ENCODE data around the gene SLC20A1. TPM values are rescaled to one million over a fixed set of nuclear protein-coding genes. Genes with fewer than 3 reads are reported as not detected.
A peak's percentile ranks its signal among the peaks of the same experiment; 100 is the strongest.

SLC20A1 gene
- total RNA-seq, 1 experiment from 2014 or later: 99.9 TPM

GRCh38 chr2:112639936-112640335 is 5.8 kb upstream of the SLC20A1 start:
- POLR2A ChIA-PET (ENCODE audit: unreplicated experiment): no interaction called here
- no peaks in the 10 kb centered on the region for H3K9me2 ChIP-seq (ENCODE audit: insufficient read depth)
- no peaks in the 10 kb centered on the region for H3K36me3 ChIP-seq (ENCODE audit: low read depth)
- no peak overlapping the region; the same call in 1 of the 2 replicates for H2AFZ ChIP-seq
- H3K27me3 ChIP-seq (ENCODE audit: insufficient read depth, low read depth): no peaks in the 10 kb centered on the region
- CTCF ChIA-PET: no interaction called here
- peak overlapping the region; percentile 98 for H3K4me2 ChIP-seq
- DNase-seq: no peak
- H3K9me3 ChIP-seq (ENCODE audit: insufficient read depth, low read depth): no peaks in the 10 kb centered on the region
- TF ChIP-seq, protein P1, sequence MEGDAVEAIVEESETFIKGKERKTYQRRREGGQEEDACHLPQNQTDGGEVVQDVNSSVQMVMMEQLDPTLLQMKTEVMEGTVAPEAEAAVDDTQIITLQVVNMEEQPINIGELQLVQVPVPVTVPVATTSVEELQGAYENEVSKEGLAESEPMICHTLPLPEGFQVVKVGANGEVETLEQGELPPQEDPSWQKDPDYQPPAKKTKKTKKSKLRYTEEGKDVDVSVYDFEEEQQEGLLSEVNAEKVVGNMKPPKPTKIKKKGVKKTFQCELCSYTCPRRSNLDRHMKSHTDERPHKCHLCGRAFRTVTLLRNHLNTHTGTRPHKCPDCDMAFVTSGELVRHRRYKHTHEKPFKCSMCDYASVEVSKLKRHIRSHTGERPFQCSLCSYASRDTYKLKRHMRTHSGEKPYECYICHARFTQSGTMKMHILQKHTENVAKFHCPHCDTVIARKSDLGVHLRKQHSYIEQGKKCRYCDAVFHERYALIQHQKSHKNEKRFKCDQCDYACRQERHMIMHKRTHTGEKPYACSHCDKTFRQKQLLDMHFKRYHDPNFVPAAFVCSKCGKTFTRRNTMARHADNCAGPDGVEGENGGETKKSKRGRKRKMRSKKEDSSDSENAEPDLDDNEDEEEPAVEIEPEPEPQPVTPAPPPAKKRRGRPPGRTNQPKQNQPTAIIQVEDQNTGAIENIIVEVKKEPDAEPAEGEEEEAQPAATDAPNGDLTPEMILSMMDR (conservative IDR thresholded peaks at IDR 0.05): no peak
- no peak for TF ChIP-seq EZH2 (IDR thresholded peaks at IDR 0.05; ENCODE audit: low read depth)
- peak overlapping the region; percentile 24; the same call in 1 of the 2 replicates for H3K4me3 ChIP-seq
- no TSS peak for BruUV-seq (replicated peaks)
- intact Hi-C loops (cut with micrococcal nuclease; ENCODE audit: unreplicated experiment): loop anchor here (1.0 to 10.0 kb wide), 3 partner anchors 9 to 647 kb away; no protein-coding TSS in a partner anchor
- H4K20me1 ChIP-seq (ENCODE audit: insufficient read depth): no peaks in the 10 kb centered on the region
- H3F3A ChIP-seq (ENCODE audit: insufficient read depth, low read depth): peaks cover 56% of the 10 kb centered on the region
- peak overlapping the region; percentile 99 for H3K27ac ChIP-seq
- H3K4me1 ChIP-seq (replicated peaks; ENCODE audit: insufficient read depth): peaks cover 60% of the 10 kb centered on the region
- peaks cover 22% of the 10 kb centered on the region for H3K79me2 ChIP-seq (ENCODE audit: low read depth)

GRCh38 chr2:112640467-112640799 is 5.3 kb upstream of the SLC20A1 start:
- Histone ChIP-seq H2AFZ (no peak overlapping the region; the same call in 1 of the 2 replicates), H3K4me2 (peak overlapping the region; percentile 98), H3K4me1 (replicated peaks; ENCODE audit: insufficient read depth) (peaks cover 61% of the 10 kb centered on the region), H4K20me1 (ENCODE audit: insufficient read depth) (no peaks in the 10 kb centered on the region), H3F3A (ENCODE audit: insufficient read depth, low read depth) (peaks cover 58% of the 10 kb centered on the region), H3K9me2 (ENCODE audit: insufficient read depth) (no peaks in the 10 kb centered on the region), H3K9me3 (ENCODE audit: insufficient read depth, low read depth) (no peaks in the 10 kb centered on the region), H3K79me2 (ENCODE audit: low read depth) (peaks cover 22% of the 10 kb centered on the region), H3K36me3 (ENCODE audit: low read depth) (no peaks in the 10 kb centered on the region), H3K4me3 (peak overlapping the region; percentile 24; the same call in 1 of the 2 replicates), H3K27ac (peak overlapping the region; percentile 99), H3K27me3 (ENCODE audit: insufficient read depth, low read depth) (no peaks in the 10 kb centered on the region)
- no TSS peak for BruUV-seq (replicated peaks)
- TF ChIP-seq EZH2 (IDR thresholded peaks at IDR 0.05; ENCODE audit: low read depth): no peak
- TF ChIP-seq, protein P1 (conservative IDR thresholded peaks at IDR 0.05): no peak
- intact Hi-C loops (cut with micrococcal nuclease; ENCODE audit: unreplicated experiment): loop anchor here (1.0 to 10.0 kb wide), 3 partner anchors 9 to 647 kb away; no protein-coding TSS in a partner anchor
- POLR2A ChIA-PET (ENCODE audit: unreplicated experiment): no interaction called here
- DNase-seq: no peak
- CTCF ChIA-PET: interaction anchor here (0.6 kb wide), 1 partner anchor 600 kb away, joined by 4 read pairs; no protein-coding TSS in a partner anchor

- peak overlapping the region; percentile 99 for H3K27ac ChIP-seq
- BruUV-seq (replicated peaks): no TSS peak
These were observed 4.7 kb upstream of the SLC20A1 start for GRCh38 chr2:112640800-112641675.

More at GRCh38 chr2:112640800-112641675, 4.7 kb upstream of the SLC20A1 start:
- Histone ChIP-seq H4K20me1 (ENCODE audit: insufficient read depth) (no peaks in the 10 kb centered on the region), H3K27me3 (ENCODE audit: insufficient read depth, low read depth) (no peaks in the 10 kb centered on the region), H3K4me2 (peak overlapping the region; percentile 98), H3K9me3 (ENCODE audit: insufficient read depth, low read depth) (no peaks in the 10 kb centered on the region), H3K4me3 (peak overlapping the region; percentile 24; the same call in 1 of the 2 replicates), H2AFZ (no peak overlapping the region), H3K36me3 (ENCODE audit: low read depth) (no peaks in the 10 kb centered on the region), H3K9me2 (ENCODE audit: insufficient read depth) (no peaks in the 10 kb centered on the region), H3K79me2 (ENCODE audit: low read depth) (peaks cover 24% of the 10 kb centered on the region), H3F3A (ENCODE audit: insufficient read depth, low read depth) (peaks cover 58% of the 10 kb centered on the region), H3K4me1 (replicated peaks; ENCODE audit: insufficient read depth) (peaks cover 61% of the 10 kb centered on the region)
- intact Hi-C loops (cut with micrococcal nuclease; ENCODE audit: unreplicated experiment): loop anchor here (1.0 to 10.0 kb wide), 3 partner anchors 10 to 646 kb away; no protein-coding TSS in a partner anchor
- no peak for TF ChIP-seq EZH2 (IDR thresholded peaks at IDR 0.05; ENCODE audit: low read depth)
- TF ChIP-seq, protein P1 (conservative IDR thresholded peaks at IDR 0.05): no peak
- ChIA-PET POLR2A (ENCODE audit: unreplicated experiment) (interaction anchor here (0.6 kb wide), 1 partner anchor 334 kb away, joined by 6 read pairs; no protein-coding TSS in a partner anchor), CTCF (interaction anchor here (0.6 kb wide), 1 partner anchor 599 kb away, joined by 4 read pairs; no protein-coding TSS in a partner anchor)
- DNase-seq: peak in 1 of 2 experiments; percentile 71
